GM21447 (cell line): ENCODE results near the gene CAMK2G.

Source experiments
- ATAC-seq: cut with Tn5 transposase; IDR thresholded peaks from one replicate; pipeline ENCODE4 v1.9.1; 2021; ENCODE audit not compliant: unreplicated experiment

CAMK2G gene

DNA sequence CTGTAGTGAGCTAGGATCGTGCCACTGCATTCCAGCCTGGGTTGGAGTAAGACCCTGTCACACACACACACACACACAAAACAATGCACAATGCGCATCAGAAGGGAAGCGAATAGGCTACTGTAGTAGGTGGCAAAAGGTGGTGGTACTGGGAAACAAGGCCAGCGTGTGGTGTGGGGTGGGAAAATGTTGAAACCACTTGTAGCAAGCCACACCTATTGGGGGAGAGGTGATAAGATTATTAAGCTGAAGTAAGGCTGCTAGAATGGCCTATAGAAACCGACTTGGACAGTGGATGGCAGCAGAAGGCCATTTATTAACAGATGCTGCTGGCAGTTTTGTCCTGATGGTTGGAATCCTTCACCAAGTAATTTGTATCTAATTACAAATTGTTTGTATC is 99.7 kb downstream of the CAMK2G start:
- no peak for ATAC-seq

DNA sequence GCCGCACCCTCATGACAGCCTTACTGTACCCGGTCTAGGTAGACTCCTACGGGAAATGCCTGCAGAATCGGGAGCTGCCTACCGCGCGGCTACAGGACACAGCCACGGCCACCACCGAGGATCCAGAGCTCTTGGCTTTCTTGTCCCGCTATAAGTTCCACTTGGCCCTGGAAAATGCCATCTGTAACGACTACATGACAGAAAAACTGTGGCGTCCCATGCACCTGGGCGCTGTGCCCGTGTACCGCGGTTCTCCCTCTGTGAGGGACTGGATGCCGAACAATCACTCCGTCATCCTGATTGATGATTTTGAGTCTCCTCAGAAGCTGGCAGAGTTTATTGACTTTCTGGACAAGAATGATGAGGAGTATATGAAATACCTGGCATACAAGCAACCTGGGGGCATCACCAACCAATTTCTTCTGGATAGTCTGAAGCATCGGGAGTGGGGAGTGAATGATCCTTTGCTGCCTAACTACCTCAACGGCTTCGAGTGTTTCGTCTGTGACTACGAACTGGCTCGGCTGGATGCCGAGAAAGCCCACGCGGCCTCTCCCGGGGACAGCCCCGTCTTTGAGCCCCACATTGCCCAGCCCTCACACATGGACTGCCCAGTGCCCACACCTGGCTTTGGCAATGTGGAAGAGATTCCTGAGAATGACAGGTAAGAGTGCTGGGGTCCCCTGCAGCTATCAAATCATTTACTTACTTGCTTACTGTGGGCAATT is 101.0 kb downstream of the CAMK2G start:
- no peak for ATAC-seq

DNA sequence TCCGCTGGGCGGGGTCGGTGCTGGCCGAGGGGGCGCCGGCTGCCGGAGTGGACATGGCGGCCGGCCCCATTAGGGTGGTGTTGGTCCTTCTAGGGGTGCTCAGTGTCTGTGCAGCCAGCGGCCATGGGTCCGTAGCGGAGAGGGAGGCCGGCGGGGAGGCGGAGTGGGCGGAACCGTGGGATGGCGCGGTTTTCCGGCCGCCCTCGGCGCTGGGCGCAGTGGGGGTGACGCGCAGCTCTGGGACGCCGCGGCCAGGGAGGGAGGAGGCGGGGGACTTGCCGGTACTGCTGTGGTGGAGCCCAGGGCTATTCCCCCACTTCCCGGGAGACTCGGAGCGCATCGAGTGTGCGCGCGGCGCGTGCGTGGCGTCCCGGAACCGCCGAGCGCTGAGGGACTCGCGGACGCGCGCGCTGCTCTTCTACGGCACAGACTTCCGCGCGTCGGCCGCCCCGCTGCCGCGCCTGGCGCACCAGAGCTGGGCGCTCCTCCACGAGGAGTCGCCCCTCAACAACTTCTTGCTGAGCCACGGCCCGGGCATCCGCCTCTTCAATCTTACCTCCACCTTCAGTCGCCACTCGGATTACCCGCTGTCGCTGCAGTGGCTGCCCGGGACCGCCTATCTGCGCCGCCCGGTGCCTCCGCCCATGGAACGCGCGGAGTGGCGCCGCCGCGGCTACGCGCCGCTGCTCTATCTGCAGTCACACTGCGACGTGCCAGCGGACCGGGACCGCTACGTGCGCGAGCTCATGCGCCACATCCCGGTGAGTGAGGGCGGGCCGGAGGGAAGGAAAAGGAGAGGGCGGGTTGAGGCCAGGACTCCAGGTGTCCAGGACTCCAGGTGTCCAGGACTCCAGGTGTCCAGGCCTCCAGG is 101.8 kb downstream of the CAMK2G start:
- ATAC-seq: peak; percentile 59

DNA sequence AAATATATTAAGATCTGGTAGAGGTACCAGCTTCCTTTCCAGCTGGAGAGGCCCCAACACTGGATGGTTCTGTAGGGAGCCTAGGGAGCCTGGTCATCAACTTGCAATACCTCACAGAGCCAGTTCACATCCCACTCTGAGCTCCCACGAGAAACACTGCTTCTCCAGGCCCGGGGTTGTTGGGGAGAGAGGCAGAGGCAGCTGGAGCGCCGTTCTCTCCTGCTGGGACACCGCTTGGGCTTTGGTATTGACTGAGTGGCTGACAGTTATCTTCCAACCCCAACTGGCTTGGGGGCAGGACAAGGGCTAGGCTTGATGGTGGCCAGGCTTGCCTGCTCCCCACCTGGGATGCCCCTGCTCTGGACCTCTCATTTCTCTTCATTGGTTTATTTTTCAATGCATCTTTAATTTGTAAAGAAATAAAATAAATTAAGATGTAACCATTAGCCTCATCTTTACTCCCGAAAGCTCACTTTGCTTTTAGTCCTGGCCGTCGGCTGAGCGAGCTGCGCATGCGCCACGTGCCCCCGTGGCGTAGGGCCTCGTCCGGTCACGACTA is 102.6 kb downstream of the CAMK2G start:
- ATAC-seq: peak; percentile 40

DNA sequence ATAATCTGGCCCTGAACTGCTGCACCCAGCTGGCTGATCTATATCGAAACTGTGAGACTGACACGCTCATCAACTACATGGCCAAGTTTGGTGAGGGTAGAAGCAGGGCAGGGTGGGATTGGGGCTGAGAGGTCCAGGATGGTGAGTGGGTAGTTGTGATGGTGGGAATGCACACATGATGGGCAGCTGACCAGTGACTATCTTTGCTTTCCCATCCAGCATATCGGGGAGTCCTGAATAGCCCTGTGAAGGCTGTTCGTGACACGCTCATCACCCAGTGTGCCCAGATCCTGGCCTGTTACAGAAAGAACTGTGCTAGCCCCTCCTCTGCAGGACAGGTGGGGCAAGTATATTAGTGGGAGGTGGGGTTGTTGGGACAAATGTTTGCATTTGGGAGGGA is 105.0 kb downstream of the CAMK2G start:
- ATAC-seq: no peak

DNA sequence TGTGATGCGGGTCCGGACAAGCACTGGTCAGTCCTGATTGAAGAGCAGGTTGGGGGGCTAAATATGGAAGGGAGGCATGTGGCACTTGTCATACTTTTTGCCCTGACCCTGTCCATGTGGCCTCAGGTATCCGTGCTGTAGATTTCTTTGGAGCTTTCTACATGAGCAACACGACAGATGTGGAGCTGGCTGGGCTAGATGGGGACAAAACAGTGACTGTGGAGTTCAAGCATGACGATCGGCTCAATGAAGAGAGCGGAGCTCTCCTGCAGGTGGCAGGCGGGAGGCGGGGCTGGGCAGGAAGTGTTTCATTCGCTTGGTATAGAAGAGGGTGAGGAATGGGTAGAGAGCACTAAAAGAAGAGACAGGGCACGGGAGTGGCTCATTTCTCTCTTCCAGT is 105.5 kb downstream of the CAMK2G start:
- ATAC-seq: no peak

DNA sequence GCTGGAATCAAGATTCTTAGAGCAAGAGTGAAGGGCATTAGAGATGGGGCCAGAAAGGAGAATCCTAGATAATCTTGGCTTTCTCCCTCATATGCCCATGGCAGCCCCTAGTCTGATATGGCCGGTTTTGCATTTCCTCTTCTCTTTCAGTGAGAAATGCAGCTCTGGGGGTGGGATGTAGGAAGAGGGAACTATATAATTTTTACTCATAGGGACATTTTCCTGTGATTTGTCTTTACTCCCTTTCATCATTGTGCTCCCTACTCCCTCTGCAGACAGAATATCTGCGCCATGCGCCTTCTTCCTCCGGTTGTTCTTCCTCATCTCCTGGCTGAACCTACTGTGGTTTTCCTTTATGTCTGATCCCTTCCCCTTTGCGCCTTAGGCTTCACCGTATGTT is 109.3 kb downstream of the CAMK2G start:
- no peak for ATAC-seq

DNA sequence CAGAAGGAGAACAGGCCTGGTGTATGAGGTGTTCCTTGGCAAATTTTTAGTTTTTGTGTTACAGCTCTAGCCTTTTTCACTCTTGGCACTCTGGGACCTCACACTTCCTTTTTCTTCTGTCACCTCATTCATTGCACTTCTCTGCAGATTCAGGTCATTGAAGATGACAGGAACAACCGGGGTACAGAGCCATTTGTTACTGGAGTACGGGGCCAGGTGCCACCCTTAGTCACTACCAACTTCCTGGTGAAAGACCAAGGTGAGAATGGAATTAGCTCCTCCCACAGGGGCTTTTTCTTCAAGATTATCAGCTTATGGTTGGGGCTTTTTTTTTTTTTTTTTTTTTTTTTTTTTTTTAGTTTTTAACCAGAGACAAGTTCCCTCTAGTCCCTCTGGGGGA is 111.0 kb downstream of the CAMK2G start:
- ATAC-seq: no peak

DNA sequence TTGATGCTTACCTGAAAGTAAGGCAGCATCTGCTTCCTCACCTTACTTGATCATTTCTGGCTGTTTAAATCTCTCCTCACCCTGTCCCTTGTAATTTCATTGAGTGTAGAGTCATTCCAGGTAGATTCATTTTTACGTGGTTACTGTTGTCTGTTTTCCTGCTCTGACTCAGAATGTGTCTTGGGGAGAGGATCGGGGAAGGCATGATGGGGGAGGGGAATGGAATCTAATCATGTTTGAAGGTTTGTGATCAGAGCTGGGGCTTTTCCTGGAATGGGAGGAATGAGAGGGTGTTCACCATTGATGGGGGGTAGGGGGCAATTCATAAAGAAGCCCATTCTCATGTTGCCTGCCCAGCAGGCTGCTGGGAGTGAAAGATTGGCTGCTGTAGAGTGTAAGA is 111.4 kb downstream of the CAMK2G start:
- no peak for ATAC-seq
